Fibroblast of lung (primary cell): ENCODE results near the gene SSR2.

Experiments used
- EZH2 ChIP-seq: IDR thresholded peaks from 2 replicates; pipeline ENCODE4 v1.5.1; 2012; ENCODE audit warnings: low read length, control low read depth, mild to moderate bottlenecking; ENCODE audit errors: missing control alignments
- TF ChIP-seq, protein P1 (sequence below), 2 donors: IDR thresholded peaks in 1 of 2; conservative IDR thresholded peaks in 1 of 2; 1 replicate in 1 of 2; 2 replicates in 1 of 2; pipeline ENCODE4 v1.5.1; 2011 to 2012; ENCODE audit warnings: low read length in 2 of 2, control low read depth in 1 of 2, inconsistent platforms in 1 of 2, low read depth in 1 of 2, mild to moderate bottlenecking in 1 of 2

DNA sequence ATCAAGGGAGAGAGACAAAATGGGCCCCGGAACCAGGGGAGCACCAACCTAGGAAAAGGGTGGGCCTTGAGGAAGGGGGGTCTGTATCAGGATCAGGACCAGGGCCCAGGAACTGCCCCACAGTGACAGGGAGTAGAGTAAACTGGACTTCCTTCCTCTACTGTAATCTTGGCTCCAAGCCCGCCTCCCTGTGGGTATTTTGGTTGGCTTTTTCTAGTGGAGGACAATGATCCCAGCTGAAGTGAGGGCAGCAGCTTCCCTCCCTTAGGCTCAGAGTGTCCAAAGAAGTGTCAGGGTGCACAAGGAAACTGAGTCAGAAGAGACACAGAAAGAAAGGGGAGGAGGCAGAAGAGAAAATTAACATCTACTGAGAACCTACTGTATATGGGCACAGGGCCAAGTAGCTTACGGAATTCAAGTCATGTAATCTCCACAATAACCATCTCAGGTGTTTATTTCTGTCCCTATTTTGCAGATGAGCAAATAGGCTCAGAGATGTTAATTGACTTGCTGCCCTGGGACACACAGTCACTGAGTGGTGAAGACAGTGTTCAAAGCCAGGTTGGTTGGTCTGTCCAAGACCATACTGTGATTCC, 28.0 kb upstream of the SSR2 start:
- TF ChIP-seq, protein P1, sequence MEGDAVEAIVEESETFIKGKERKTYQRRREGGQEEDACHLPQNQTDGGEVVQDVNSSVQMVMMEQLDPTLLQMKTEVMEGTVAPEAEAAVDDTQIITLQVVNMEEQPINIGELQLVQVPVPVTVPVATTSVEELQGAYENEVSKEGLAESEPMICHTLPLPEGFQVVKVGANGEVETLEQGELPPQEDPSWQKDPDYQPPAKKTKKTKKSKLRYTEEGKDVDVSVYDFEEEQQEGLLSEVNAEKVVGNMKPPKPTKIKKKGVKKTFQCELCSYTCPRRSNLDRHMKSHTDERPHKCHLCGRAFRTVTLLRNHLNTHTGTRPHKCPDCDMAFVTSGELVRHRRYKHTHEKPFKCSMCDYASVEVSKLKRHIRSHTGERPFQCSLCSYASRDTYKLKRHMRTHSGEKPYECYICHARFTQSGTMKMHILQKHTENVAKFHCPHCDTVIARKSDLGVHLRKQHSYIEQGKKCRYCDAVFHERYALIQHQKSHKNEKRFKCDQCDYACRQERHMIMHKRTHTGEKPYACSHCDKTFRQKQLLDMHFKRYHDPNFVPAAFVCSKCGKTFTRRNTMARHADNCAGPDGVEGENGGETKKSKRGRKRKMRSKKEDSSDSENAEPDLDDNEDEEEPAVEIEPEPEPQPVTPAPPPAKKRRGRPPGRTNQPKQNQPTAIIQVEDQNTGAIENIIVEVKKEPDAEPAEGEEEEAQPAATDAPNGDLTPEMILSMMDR (conservative IDR thresholded peaks at IDR 0.05 in 1 of 2, IDR thresholded peaks at IDR 0.05 in 1 of 2; ENCODE audit: low read depth in 1 of 2, low read length in 2 of 2): no peak
- TF ChIP-seq EZH2: no peak
